Measurements from ENCODE around the gene ABHD4. TPM values are rescaled to one million over a fixed set of nuclear protein-coding genes. Genes with fewer than 3 reads are reported as not detected.
"Not testable (repeated sequence)": the region's sequence is repeated elsewhere in the genome, so short reads cannot be mapped to it uniquely, and the experiment has no call there.

The ABHD4 gene
- total and polyA plus RNA-seq, 2 experiments from 2014 or later: 39.1 to 40.0 TPM

DNA sequence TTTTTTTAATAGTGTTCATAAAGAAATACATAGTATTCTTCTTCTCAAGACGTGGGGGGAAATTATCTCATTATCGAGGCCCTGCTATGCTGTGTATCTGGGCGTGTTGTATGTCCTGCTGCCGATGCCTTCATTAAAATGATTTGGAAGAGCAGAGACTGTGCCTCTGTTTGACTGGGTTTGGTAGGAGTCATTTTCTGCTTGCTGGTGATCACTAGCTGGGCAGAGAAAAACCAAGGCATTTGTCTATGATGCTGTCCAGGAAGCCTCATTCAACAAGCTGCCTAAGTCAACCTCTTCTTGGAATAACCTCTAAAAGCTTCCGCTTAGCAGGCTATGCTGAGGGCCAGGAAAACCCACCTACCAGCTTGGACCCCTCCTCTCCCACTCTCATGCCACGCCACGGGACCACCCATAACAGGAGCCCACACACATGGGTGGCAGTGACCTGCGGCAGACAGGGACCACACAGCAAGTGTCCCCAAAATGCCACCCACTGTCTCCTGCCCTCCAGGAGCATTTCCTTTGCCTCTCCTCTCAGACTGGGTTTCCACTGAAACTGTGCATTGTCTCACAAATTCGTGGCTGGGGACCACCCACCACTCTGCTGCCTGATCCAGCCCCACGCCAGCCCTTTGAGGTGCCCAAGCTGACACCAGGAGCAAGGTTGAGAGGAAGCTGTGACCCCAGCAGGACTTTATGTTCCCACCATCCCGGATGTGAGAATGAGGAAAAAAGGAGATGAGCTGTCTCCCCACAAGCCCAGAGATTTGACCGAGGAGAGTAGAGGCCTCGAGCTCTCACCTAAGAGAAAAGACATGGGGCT, 45.9 kb upstream of the ABHD4 start (continued):
- TF ChIP-seq STAT1 (IDR thresholded peaks at IDR 0.05; ENCODE audit: unreplicated experiment) (no peak), EZH2 (IDR thresholded peaks at IDR 0.05; ENCODE audit: low read depth, unreplicated experiment) (no peak), NANOG (IDR thresholded peaks at IDR 0.05; ENCODE audit: borderline replicate concordance) (no peak)

DNA sequence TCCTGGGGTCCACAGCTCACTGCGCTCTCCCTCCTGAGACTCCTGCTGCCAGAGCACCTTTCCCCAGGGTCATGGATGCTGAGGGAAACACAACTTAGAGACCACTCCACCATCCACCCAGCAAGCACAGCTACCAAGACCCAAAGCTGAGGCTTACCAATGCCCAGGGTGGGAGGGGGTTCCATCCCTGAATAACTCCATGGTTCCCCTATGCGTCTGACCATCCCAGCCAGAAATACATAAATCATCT, 45.3 kb upstream of the ABHD4 start:
- Mint-ChIP-seq H3K27me3 (ENCODE audit: insufficient read depth, low read depth, poor library complexity) (peaks cover 14% of the 10 kb centered on the region), H3K4me1 (peaks cover 57% of the 10 kb centered on the region), H3K9me3 (no peaks in the 10 kb centered on the region; the same call in 2 of the 3 replicates), H3K27ac (no peak overlapping the region; the same call in 1 of the 2 replicates), H3K36me3 (ENCODE audit: low read depth) (no peaks in the 10 kb centered on the region; the same call in 2 of the 3 replicates), H3K4me3 (no peak overlapping the region; the same call in 2 of the 3 replicates)
- Histone ChIP-seq H3K4me1 (ENCODE audit: insufficient read depth) (peaks cover 39% of the 10 kb centered on the region), H4K20me1 (replicated peaks; ENCODE audit: insufficient read depth) (no peaks in the 10 kb centered on the region), H3K4me2 (no peak overlapping the region), H3F3A (replicated peaks; ENCODE audit: low read depth) (peaks cover 5% of the 10 kb centered on the region), H3K27ac (ENCODE audit: low read depth) (no peak overlapping the region), H3K27me3 (ENCODE audit: insufficient read depth) (no peaks in the 10 kb centered on the region), H3K4me3 (no peak overlapping the region), H3K36me3 (ENCODE audit: insufficient read depth) (no peaks in the 10 kb centered on the region), H2AFZ (no peak overlapping the region), H3K9me2 (ENCODE audit: insufficient read depth) (no peaks in the 10 kb centered on the region), H3K79me2 (replicated peaks; ENCODE audit: insufficient read depth) (no peaks in the 10 kb centered on the region)
- ATAC-seq: no peak
- DNase-seq (ENCODE audit: low spot score): no peak
- TF ChIP-seq ZNF114 (CRISPR knock-in tag; IDR thresholded peaks at IDR 0.05): no peak
- no peak for TF ChIP-seq EZH2 (IDR thresholded peaks at IDR 0.05; ENCODE audit: low read depth, unreplicated experiment)
- TF ChIP-seq EZH2phosphoT487 (IDR thresholded peaks at IDR 0.05; ENCODE audit: unreplicated experiment): no peak

DNA sequence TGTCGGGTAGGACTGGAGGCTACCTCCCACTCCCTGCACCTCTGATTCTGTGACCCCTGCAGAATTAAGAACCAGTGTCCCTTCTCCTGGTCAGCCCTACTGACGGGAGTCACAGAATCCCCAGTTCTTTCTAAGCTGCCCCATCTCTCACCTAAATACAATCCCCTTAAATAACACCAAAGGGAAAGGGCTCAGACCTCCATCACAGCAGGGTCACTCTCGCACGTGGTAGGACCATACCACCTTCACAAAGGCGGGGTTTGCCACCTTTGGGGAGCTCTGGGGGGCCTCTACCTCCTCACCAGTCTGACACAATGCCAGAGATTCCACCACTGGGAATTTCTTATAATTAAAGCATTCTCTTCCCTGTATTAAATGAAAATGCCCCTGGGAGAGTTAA, 44.7 kb upstream of the ABHD4 start:
- Histone ChIP-seq H2AFZ (no peak overlapping the region), H3K4me1 (ENCODE audit: insufficient read depth) (peaks cover 41% of the 10 kb centered on the region), H3K27ac (ENCODE audit: low read depth) (no peak overlapping the region), H3K4me3 (no peak overlapping the region), H3K4me2 (no peak overlapping the region), H3K36me3 (ENCODE audit: insufficient read depth) (no peaks in the 10 kb centered on the region), H3K27me3 (ENCODE audit: insufficient read depth) (no peaks in the 10 kb centered on the region), H3F3A (replicated peaks; ENCODE audit: low read depth) (peaks cover 12% of the 10 kb centered on the region), H3K9me2 (ENCODE audit: insufficient read depth) (no peaks in the 10 kb centered on the region), H3K79me2 (replicated peaks; ENCODE audit: insufficient read depth) (no peaks in the 10 kb centered on the region), H4K20me1 (replicated peaks; ENCODE audit: insufficient read depth) (no peaks in the 10 kb centered on the region)
- no peak overlapping the region for H3K27ac Mint-ChIP-seq
- peaks cover 54% of the 10 kb centered on the region for H3K4me1 Mint-ChIP-seq
- no peaks in the 10 kb centered on the region; the same call in 2 of the 3 replicates for H3K36me3 Mint-ChIP-seq (ENCODE audit: low read depth)
- no peaks in the 10 kb centered on the region; the same call in 2 of the 3 replicates for H3K9me3 Mint-ChIP-seq
- peaks cover 10% of the 10 kb centered on the region for H3K27me3 Mint-ChIP-seq (ENCODE audit: insufficient read depth, low read depth, poor library complexity)
- no peak overlapping the region for H3K4me3 Mint-ChIP-seq
- TF ChIP-seq ZNF114 (CRISPR knock-in tag; IDR thresholded peaks at IDR 0.05) (no peak), NANOG (IDR thresholded peaks at IDR 0.05; ENCODE audit: borderline replicate concordance) (no peak), CREB1 (CRISPR knock-in tag; IDR thresholded peaks at IDR 0.05; ENCODE audit: low read depth) (no peak), POLR2AphosphoS5 (IDR thresholded peaks at IDR 0.05; ENCODE audit: low read depth) (no peak)
- TF ChIP-seq, protein P1, sequence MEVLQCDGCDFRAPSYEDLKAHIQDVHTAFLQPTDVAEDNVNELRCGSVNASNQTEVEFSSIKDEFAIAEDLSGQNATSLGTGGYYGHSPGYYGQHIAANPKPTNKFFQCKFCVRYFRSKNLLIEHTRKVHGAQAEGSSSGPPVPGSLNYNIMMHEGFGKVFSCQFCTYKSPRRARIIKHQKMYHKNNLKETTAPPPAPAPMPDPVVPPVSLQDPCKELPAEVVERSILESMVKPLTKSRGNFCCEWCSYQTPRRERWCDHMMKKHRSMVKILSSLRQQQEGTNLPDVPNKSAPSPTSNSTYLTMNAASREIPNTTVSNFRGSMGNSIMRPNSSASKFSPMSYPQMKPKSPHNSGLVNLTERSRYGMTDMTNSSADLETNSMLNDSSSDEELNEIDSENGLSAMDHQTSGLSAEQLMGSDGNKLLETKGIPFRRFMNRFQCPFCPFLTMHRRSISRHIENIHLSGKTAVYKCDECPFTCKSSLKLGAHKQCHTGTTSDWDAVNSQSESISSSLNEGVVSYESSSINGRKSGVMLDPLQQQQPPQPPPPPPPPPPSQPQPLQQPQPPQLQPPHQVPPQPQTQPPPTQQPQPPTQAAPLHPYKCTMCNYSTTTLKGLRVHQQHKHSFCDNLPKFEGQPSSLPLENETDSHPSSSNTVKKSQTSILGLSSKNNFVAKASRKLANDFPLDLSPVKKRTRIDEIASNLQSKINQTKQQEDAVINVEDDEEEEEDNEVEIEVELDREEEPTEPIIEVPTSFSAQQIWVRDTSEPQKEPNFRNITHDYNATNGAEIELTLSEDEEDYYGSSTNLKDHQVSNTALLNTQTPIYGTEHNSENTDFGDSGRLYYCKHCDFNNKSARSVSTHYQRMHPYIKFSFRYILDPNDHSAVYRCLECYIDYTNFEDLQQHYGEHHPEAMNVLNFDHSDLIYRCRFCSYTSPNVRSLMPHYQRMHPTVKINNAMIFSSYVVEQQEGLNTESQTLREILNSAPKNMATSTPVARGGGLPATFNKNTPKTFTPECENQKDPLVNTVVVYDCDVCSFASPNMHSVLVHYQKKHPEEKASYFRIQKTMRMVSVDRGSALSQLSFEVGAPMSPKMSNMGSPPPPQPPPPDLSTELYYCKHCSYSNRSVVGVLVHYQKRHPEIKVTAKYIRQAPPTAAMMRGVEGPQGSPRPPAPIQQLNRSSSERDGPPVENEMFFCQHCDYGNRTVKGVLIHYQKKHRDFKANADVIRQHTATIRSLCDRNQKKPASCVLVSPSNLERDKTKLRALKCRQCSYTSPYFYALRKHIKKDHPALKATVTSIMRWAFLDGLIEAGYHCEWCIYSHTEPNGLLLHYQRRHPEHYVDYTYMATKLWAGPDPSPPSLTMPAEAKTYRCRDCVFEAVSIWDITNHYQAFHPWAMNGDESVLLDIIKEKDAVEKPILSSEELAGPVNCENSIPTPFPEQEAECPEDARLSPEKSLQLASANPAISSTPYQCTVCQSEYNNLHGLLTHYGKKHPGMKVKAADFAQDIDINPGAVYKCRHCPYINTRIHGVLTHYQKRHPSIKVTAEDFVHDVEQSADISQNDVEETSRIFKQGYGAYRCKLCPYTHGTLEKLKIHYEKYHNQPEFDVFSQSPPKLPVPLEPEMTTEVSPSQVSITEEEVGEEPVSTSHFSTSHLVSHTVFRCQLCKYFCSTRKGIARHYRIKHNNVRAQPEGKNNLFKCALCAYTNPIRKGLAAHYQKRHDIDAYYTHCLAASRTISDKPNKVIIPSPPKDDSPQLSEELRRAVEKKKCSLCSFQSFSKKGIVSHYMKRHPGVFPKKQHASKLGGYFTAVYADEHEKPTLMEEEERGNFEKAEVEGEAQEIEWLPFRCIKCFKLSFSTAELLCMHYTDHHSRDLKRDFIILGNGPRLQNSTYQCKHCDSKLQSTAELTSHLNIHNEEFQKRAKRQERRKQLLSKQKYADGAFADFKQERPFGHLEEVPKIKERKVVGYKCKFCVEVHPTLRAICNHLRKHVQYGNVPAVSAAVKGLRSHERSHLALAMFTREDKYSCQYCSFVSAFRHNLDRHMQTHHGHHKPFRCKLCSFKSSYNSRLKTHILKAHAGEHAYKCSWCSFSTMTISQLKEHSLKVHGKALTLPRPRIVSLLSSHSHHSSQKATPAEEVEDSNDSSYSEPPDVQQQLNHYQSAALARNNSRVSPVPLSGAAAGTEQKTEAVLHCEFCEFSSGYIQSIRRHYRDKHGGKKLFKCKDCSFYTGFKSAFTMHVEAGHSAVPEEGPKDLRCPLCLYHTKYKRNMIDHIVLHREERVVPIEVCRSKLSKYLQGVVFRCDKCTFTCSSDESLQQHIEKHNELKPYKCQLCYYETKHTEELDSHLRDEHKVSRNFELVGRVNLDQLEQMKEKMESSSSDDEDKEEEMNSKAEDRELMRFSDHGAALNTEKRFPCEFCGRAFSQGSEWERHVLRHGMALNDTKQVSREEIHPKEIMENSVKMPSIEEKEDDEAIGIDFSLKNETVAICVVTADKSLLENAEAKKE (CRISPR knock-in tag; IDR thresholded peaks at IDR 0.05): no peak
- DNase-seq (ENCODE audit: low spot score): no peak
- ATAC-seq: no peak

DNA sequence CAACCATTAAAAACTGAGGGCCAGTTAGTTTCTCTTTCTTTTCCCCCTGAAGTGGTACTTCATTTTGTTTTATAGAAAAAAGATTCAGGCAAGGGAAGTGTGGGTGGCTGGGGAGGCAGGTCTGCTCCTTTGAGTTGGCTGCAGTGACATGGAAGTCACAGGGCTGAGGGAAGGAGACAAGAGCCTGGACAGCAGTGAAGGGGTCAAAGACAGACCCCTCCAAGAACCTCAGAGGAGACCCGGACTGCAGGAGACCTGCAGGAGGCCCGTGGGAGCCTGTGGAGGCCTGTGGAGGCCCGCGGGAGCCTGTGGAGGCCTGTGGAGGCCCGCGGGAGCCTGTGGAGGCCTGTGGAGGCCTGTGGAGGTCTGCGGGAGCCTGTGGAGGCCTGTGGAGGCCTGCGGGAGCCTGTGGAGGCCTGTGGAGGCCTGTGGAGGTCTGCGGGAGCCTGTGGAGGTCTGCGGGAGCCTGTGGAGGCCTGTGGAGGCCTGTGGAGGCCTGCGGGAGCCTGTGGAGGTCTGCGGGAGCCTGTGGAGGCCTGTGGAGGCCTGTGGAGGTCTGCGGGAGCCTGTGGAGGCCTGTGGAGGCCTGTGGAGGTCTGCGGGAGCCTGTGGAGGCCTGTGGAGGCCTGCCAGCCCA, 44.1 kb upstream of the ABHD4 start:
- H3K4me1 Mint-ChIP-seq: peaks cover 56% of the 10 kb centered on the region
- H3K27me3 Mint-ChIP-seq (ENCODE audit: insufficient read depth, low read depth, poor library complexity); H3K9me3 Mint-ChIP-seq; H3K79me2 ChIP-seq (replicated peaks; ENCODE audit: insufficient read depth); H2AFZ ChIP-seq; H3K36me3 Mint-ChIP-seq (ENCODE audit: low read depth); H4K20me1 ChIP-seq (replicated peaks; ENCODE audit: insufficient read depth); H3K4me3 ChIP-seq; H3K27ac ChIP-seq (ENCODE audit: low read depth); ATAC-seq; H3K4me3 Mint-ChIP-seq; DNase-seq (ENCODE audit: low spot score); H3K27me3 ChIP-seq (ENCODE audit: insufficient read depth); H3K36me3 ChIP-seq (ENCODE audit: insufficient read depth); H3K4me2 ChIP-seq; H3K9me2 ChIP-seq (ENCODE audit: insufficient read depth); H3K27ac Mint-ChIP-seq: not testable (repeated sequence)
- Histone ChIP-seq H3F3A (replicated peaks; ENCODE audit: low read depth) (peaks cover 17% of the 10 kb centered on the region), H3K4me1 (ENCODE audit: insufficient read depth) (peaks cover 44% of the 10 kb centered on the region)
